ENCODE measurements around the gene TRMT2A.

The TRMT2A gene

GRCh38 chr22:20147237-20147988 lies 30.4 kb upstream of the TRMT2A start:
- no peak for DNase-seq

GRCh38 chr22:20146777-20147176 lies 29.8 kb upstream of the TRMT2A start:
- no peak for DNase-seq

- no peak for DNase-seq
Observed at GRCh38 chr22:20145832-20146223, 28.8 kb upstream of the TRMT2A start.

- no peak for DNase-seq
Observed at GRCh38 chr22:20145206-20145831, 28.3 kb upstream of the TRMT2A start.

- DNase-seq = no peak
Observed at GRCh38 chr22:20143883-20144665, 27.0 kb upstream of the TRMT2A start.

- DNase-seq = no peak
Observed at GRCh38 chr22:20142711-20143621, 25.9 kb upstream of the TRMT2A start.

- DNase-seq = no peak
Observed at GRCh38 chr22:20141186-20142077, 24.4 kb upstream of the TRMT2A start.

- DNase-seq = no peak
Observed at GRCh38 chr22:20140521-20140964, 23.5 kb upstream of the TRMT2A start.

- no peak for DNase-seq
Observed at GRCh38 chr22:20140107-20140445, 23.1 kb upstream of the TRMT2A start.

GRCh38 chr22:20139391-20140106 lies 22.5 kb upstream of the TRMT2A start:
- DNase-seq = no peak

- DNase-seq = no peak
Observed at GRCh38 chr22:20138868-20139267, 21.8 kb upstream of the TRMT2A start.

- DNase-seq = no peak
Observed at GRCh38 chr22:20138417-20138738, 21.4 kb upstream of the TRMT2A start.

- no peak for DNase-seq
Observed at GRCh38 chr22:20137671-20138416, 20.8 kb upstream of the TRMT2A start.

GRCh38 chr22:20137113-20137512 lies 20.1 kb upstream of the TRMT2A start:
- DNase-seq = no peak

- no peak for DNase-seq
Observed at GRCh38 chr22:20136603-20136873, 19.5 kb upstream of the TRMT2A start.

GRCh38 chr22:20135806-20136602 lies 19.0 kb upstream of the TRMT2A start:
- DNase-seq = no peak

GRCh38 chr22:20135265-20135664 lies 18.2 kb upstream of the TRMT2A start:
- no peak for DNase-seq

- no peak for DNase-seq
Observed at GRCh38 chr22:20133930-20134549, 17.0 kb upstream of the TRMT2A start.

GRCh38 chr22:20132686-20133246 lies 15.7 kb upstream of the TRMT2A start:
- DNase-seq = no peak

All from CD4-positive, alpha-beta T cell treated with Interleukin-21 for 1 hour (primary cell).